Testis (tissue), 2 donors: ENCODE data around the gene RNF175.

ENCODE experiments used
- CTCF ChIP-seq, 3 experiments: fragments of 450-650 bp in 2 of 3; fragments of 200-600 bp in 1 of 3; sonication (generic) in 1 of 3; IDR thresholded peaks; one replicate each; pipeline ENCODE4 v1.5.1; 2016 to 2019; ENCODE audit warnings: antibody characterized with exemption in 3 of 3, mild to moderate bottlenecking in 2 of 3, moderate library complexity in 1 of 3
- POLR2A ChIP-seq: fragments of 450-650 bp; IDR thresholded peaks from one replicate; pipeline ENCODE4 v1.6.1; 2017; ENCODE audit warnings: antibody characterized with exemption, mild to moderate bottlenecking, moderate library complexity

- TF ChIP-seq POLR2A (no peak), CTCF (IDR thresholded peaks at IDR 0.05) (no peak)
Observed at GRCh38 chr4:153790962-153791551, 31.2 kb upstream of the RNF175 start.
